Neural crest cell (in vitro differentiated cells): ENCODE measurements around the gene FOS. TPM values are rescaled to one million over a fixed set of nuclear protein-coding genes. Genes with fewer than 3 reads are reported as not detected.

Experiments
- DNase-seq: peaks from one replicate; pipeline ENCODE4 v3.0.0; 2021; ENCODE audit warnings: low read depth, mixed read lengths, low spot score
- H3K27ac Mint-ChIP-seq: one replicate; pipeline ENCODE4 v1.8.0; 2021; ENCODE audit warnings: mild to moderate bottlenecking, mixed read lengths; ENCODE audit not compliant: unreplicated experiment
- H3K27me3 Mint-ChIP-seq: 2 replicates; pipeline ENCODE4 v1.8.0; 2021; ENCODE audit warnings: low read depth, mild to moderate bottlenecking, mixed read lengths
- H3K36me3 Mint-ChIP-seq: 2 replicates; pipeline ENCODE4 v1.8.0; 2021; ENCODE audit warnings: low read depth, mild to moderate bottlenecking, mixed read lengths
- H3K4me1 Mint-ChIP-seq: 2 replicates; pipeline ENCODE4 v1.8.0; 2021; ENCODE audit warnings: mixed read lengths
- H3K4me3 Mint-ChIP-seq: one replicate; pipeline ENCODE4 v1.8.0; 2021; ENCODE audit warnings: mild to moderate bottlenecking, mixed read lengths
- H3K9me3 Mint-ChIP-seq: 2 replicates; pipeline ENCODE4 v1.8.0; 2021; ENCODE audit warnings: mixed read lengths
- total RNA-seq: library from RNA; stranded (reverse); gene quantifications from 2 replicates; pipeline ENCODE4 v1.2.1, GENCODE V29; 2021
- TF ChIP-seq, protein P1 (sequence below): fragments of 200-600 bp; sonication (generic); conservative IDR thresholded peaks from 2 replicates; pipeline ENCODE4 v1.5.0; 2021; ENCODE audit warnings: antibody characterized with exemption, mild to moderate bottlenecking

The FOS gene
- total RNA-seq, 1 donor from 2014 or later: 3.8 TPM

DNA sequence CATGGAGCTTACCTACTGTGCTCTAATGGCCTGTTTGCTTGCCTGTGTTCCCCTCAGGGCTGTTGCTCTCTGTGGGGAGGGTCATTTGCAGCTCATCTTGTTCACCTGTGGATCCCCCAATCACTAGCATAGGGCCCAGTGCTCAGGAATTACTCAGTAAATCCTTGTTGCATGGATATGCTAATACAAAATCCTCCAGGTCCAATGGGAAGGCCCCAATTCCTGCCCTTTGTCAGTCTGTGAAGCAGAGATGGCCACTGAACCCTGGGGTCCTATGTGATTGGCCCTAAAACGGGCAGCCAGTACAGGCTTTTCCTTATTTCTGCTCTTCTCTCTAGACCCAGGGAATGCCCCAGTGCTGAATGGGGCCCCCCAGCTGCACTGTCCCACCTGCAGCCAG lies 44.1 kb downstream of the FOS start:
- TF ChIP-seq, protein P1, sequence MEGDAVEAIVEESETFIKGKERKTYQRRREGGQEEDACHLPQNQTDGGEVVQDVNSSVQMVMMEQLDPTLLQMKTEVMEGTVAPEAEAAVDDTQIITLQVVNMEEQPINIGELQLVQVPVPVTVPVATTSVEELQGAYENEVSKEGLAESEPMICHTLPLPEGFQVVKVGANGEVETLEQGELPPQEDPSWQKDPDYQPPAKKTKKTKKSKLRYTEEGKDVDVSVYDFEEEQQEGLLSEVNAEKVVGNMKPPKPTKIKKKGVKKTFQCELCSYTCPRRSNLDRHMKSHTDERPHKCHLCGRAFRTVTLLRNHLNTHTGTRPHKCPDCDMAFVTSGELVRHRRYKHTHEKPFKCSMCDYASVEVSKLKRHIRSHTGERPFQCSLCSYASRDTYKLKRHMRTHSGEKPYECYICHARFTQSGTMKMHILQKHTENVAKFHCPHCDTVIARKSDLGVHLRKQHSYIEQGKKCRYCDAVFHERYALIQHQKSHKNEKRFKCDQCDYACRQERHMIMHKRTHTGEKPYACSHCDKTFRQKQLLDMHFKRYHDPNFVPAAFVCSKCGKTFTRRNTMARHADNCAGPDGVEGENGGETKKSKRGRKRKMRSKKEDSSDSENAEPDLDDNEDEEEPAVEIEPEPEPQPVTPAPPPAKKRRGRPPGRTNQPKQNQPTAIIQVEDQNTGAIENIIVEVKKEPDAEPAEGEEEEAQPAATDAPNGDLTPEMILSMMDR: no peak
- Mint-ChIP-seq H3K4me1 (no peaks in the 10 kb centered on the region), H3K27ac (no peak overlapping the region), H3K27me3 (peaks cover 5% of the 10 kb centered on the region), H3K9me3 (no peaks in the 10 kb centered on the region), H3K4me3 (no peak overlapping the region), H3K36me3 (no peaks in the 10 kb centered on the region)
- no peak for DNase-seq

DNA sequence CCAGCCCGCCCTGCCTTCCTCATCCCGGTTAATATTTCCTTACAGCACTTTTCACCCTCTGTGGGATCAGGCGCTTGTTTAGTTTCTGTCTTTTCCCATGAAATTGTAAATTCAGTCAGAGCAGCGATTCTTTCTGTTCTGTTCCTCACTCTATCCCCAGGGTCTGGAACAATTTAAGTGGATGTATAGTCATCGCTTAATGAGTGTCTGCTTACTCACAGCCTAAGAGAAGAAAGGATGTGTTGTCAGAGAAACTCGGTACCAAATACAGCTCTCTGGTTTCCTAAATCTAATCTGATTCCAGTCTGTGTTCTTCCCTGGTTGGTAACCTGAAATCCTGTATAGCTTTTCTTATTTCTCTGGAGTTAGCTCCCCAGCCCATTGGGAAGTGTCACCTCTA lies 44.9 kb downstream of the FOS start:
- no peaks in the 10 kb centered on the region for H3K9me3 Mint-ChIP-seq
- H3K27ac Mint-ChIP-seq: no peak overlapping the region
- DNase-seq: no peak
- no peak overlapping the region for H3K4me3 Mint-ChIP-seq
- peaks cover 2% of the 10 kb centered on the region for H3K27me3 Mint-ChIP-seq
- TF ChIP-seq, protein P1: no peak
- H3K36me3 Mint-ChIP-seq: no peaks in the 10 kb centered on the region
- H3K4me1 Mint-ChIP-seq: peaks cover 5% of the 10 kb centered on the region

DNA sequence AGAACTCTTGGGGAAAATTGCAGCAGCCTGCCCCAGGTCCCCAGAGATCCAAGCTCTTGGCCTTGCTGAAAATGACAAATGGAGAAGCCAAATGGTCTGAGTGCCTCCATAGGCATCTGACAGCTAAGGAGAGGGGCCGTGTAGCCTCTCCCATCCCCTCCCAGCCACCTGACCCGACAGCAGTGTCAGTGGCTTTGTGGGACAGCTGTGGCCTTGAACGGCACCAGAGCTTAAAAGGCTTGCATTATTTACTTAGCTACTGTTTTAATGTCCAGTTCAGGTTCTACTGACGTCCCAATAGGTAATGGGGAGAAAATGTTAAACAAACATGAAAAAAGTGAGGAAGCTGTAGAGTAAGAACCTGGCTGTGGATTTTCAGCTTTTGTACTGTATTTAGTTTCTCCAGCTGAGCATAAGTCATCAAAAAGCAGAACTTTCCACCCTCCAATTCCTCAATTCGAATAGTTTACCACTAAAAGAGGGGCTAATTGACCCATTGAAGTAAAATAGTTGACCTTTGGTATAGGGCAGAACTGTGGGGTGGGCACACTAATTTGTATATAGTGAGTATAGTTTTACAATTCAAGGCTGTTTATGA lies 50.0 kb downstream of the FOS start:
- TF ChIP-seq, protein P1: no peak
- no peaks in the 10 kb centered on the region for H3K9me3 Mint-ChIP-seq
- DNase-seq: no peak
- H3K4me3 Mint-ChIP-seq: no peak overlapping the region
- H3K27ac Mint-ChIP-seq: no peak overlapping the region
- peaks cover 2% of the 10 kb centered on the region for H3K27me3 Mint-ChIP-seq
- no peaks in the 10 kb centered on the region for H3K36me3 Mint-ChIP-seq
- peaks cover 5% of the 10 kb centered on the region for H3K4me1 Mint-ChIP-seq

DNA sequence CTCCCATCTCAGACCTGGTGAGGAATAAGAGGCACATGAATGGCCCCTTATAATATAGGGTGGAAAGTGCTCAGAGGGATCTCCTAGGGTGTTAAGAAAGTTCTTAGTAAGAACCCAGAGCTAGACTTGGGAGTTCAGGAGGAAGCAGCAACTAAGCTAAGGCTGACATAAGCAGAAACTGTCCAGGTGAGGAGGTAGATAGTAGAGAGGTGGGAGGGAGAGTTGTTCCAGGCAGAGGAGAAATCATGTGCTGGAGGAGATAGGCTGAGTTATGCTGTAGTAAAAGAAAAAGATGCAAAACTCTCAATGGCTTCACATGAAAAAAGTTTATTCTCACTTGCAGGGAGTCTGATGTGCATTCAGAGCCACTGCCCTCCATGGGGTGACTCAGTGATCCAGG lies 50.7 kb downstream of the FOS start:
- no peak for DNase-seq
- Mint-ChIP-seq H3K9me3 (no peaks in the 10 kb centered on the region), H3K27me3 (peaks cover 2% of the 10 kb centered on the region), H3K4me3 (no peak overlapping the region), H3K4me1 (peaks cover 9% of the 10 kb centered on the region), H3K27ac (no peak overlapping the region), H3K36me3 (no peaks in the 10 kb centered on the region)
- TF ChIP-seq, protein P1: no peak

DNA sequence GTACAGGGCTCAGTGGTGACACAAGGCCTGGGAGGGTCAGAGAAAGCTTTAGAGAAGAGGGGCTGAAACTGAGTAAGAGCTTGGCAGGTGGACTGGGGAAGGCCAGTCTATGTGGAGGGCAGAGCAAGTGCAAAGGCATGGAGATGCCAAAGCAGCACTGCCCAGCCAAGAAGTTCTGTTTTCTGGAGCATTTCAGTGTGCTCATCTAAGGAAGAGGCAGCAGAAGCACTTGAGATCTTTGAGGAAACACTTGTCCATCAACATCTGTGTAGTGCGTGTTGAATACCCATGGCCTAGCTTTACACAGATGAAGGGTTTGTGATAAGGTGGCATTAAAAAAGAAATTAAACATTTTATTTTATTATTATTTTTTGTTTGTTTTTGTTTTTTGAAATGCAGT lies 52.8 kb downstream of the FOS start:
- H3K4me1 Mint-ChIP-seq: peaks cover 23% of the 10 kb centered on the region
- TF ChIP-seq, protein P1: no peak
- no peak for DNase-seq
- no peak overlapping the region for H3K4me3 Mint-ChIP-seq
- H3K36me3 Mint-ChIP-seq: peaks cover under 1% of the 10 kb centered on the region
- H3K27me3 Mint-ChIP-seq: no peaks in the 10 kb centered on the region
- peaks cover under 1% of the 10 kb centered on the region for H3K9me3 Mint-ChIP-seq
- H3K27ac Mint-ChIP-seq: no peak overlapping the region

Other genes starting within 250 kb of the FOS start
- 27.7 and 34.2 TPM in 2 replicates for gene MLH3, start 227.4 kb upstream of the FOS start, total RNA-seq
- 35.9 and 37.1 TPM in 2 replicates for gene ACYP1, start 214.8 kb upstream of the FOS start, total RNA-seq
- gene ZC2HC1C, start 209.2 kb upstream of the FOS start, total RNA-seq: 1.3 and 1.9 TPM in 2 replicates
- 109 and 113 TPM in 2 replicates for gene NEK9, start 151.8 kb upstream of the FOS start, total RNA-seq
- 178 and 186 TPM in 2 replicates for gene TMED10, start 102.2 kb upstream of the FOS start, total RNA-seq
- gene JDP2, start 149.2 kb downstream of the FOS start, total RNA-seq: 2.6 and 4.7 TPM in 2 replicates
- not detected in 2 replicates for gene BATF, start 243.6 kb downstream of the FOS start, total RNA-seq